HG03175 (cell line): ENCODE measurements around the gene MEA1.
A peak's percentile ranks its signal among the peaks of the same experiment; 100 is the strongest.

Experiments used
- ATAC-seq: cut with Tn5 transposase; IDR thresholded peaks from one replicate; pipeline ENCODE4 v1.9.1; 2021; ENCODE audit warnings: mild to moderate bottlenecking, moderate library complexity; ENCODE audit not compliant: unreplicated experiment

Gene MEA1

GRCh38 chr6:43040542-43041257 lies 27.0 kb upstream of the MEA1 start:
- no peak for ATAC-seq

GRCh38 chr6:43038727-43039126 lies 25.0 kb upstream of the MEA1 start:
- no peak for ATAC-seq

- no peak for ATAC-seq
Measured at GRCh38 chr6:43037706-43038105, 24.0 kb upstream of the MEA1 start.

GRCh38 chr6:43037197-43037596 lies 23.5 kb upstream of the MEA1 start:
- ATAC-seq, result no peak

GRCh38 chr6:43036712-43037111 lies 23.0 kb upstream of the MEA1 start:
- no peak for ATAC-seq

- ATAC-seq, result no peak
Measured at GRCh38 chr6:43035495-43036194, 21.9 kb upstream of the MEA1 start.

GRCh38 chr6:43034190-43034525 lies 20.4 kb upstream of the MEA1 start:
- no peak for ATAC-seq

GRCh38 chr6:43033496-43034189 lies 19.9 kb upstream of the MEA1 start:
- ATAC-seq, result no peak

GRCh38 chr6:43032326-43032725 lies 18.6 kb upstream of the MEA1 start:
- no peak for ATAC-seq

- ATAC-seq, result no peak
Measured at GRCh38 chr6:43029120-43029519, 15.4 kb upstream of the MEA1 start.

GRCh38 chr6:43026365-43026764 lies 12.6 kb upstream of the MEA1 start:
- ATAC-seq, result no peak

- ATAC-seq, result no peak
Measured at GRCh38 chr6:43024436-43024835, 10.7 kb upstream of the MEA1 start.

- ATAC-seq, result peak; percentile 69
Measured at GRCh38 chr6:43021270-43022047, 7.7 kb upstream of the MEA1 start, which contains the start of gene RRP36. RRP36 (plus strand) TSS chr6:43021623; CDS start chr6:43021655, 32 bp downstream.

GRCh38 chr6:43020847-43021246 lies 7.1 kb upstream of the MEA1 start:
- no peak for ATAC-seq

- no peak for ATAC-seq
Measured at GRCh38 chr6:43020052-43020705, 6.4 kb upstream of the MEA1 start.

- no peak for ATAC-seq
Measured at GRCh38 chr6:43019152-43019551, 5.4 kb upstream of the MEA1 start.

- no peak for ATAC-seq
Measured at GRCh38 chr6:43016943-43017334, 3.2 kb upstream of the MEA1 start.

GRCh38 chr6:43016176-43016942 lies 2.6 kb upstream of the MEA1 start:
- no peak for ATAC-seq

GRCh38 chr6:43014434-43014909 lies 726 bp upstream of the MEA1 start:
- no peak for ATAC-seq
